Astrocyte of the hippocampus (primary cell): ENCODE measurements around the gene MMAB.
"Not testable (repeated sequence)": the region's sequence is repeated elsewhere in the genome, so short reads cannot be mapped to it uniquely, and the experiment has no call there.

Experiments
- DNase-seq: peaks from one replicate; pipeline ENCODE4 v3.0.0; 2011; ENCODE audit warnings: low read depth, low spot score

The MMAB gene

GRCh38 chr12:109602132-109602531 lies 28.8 kb upstream of the MMAB start:
- not testable (repeated sequence) for DNase-seq

GRCh38 chr12:109601557-109601956 lies 28.3 kb upstream of the MMAB start:
- no peak for DNase-seq

GRCh38 chr12:109600995-109601394 lies 27.7 kb upstream of the MMAB start:
- no peak for DNase-seq

- no peak for DNase-seq
Observed at GRCh38 chr12:109600481-109600880, 27.2 kb upstream of the MMAB start.

GRCh38 chr12:109599087-109599486 lies 25.8 kb upstream of the MMAB start:
- no peak for DNase-seq

- DNase-seq: no peak
Observed at GRCh38 chr12:109598428-109598854, 25.1 kb upstream of the MMAB start.

- DNase-seq: peak; percentile 91
Observed at GRCh38 chr12:109597795-109598427, 24.6 kb upstream of the MMAB start.

- no peak for DNase-seq
Observed at GRCh38 chr12:109597414-109597794, 24.1 kb upstream of the MMAB start.

- DNase-seq: no peak
Observed at GRCh38 chr12:109596418-109597244, 23.3 kb upstream of the MMAB start.

- no peak for DNase-seq
Observed at GRCh38 chr12:109595321-109595902, 22.1 kb upstream of the MMAB start.

- DNase-seq: no peak
Observed at GRCh38 chr12:109594556-109595317, 21.4 kb upstream of the MMAB start.

GRCh38 chr12:109592905-109593272 lies 19.6 kb upstream of the MMAB start:
- no peak for DNase-seq

- DNase-seq: no peak
Observed at GRCh38 chr12:109592195-109592904, 19.0 kb upstream of the MMAB start.

- DNase-seq: no peak
Observed at GRCh38 chr12:109591041-109591440, 17.7 kb upstream of the MMAB start.

- DNase-seq: no peak
Observed at GRCh38 chr12:109590566-109590965, 17.3 kb upstream of the MMAB start.

GRCh38 chr12:109589691-109590245 lies 16.5 kb upstream of the MMAB start:
- DNase-seq: no peak

- DNase-seq: no peak
Observed at GRCh38 chr12:109589240-109589590, 15.9 kb upstream of the MMAB start.

- no peak for DNase-seq
Observed at GRCh38 chr12:109588461-109589239, 15.3 kb upstream of the MMAB start.

GRCh38 chr12:109587921-109588320 lies 14.6 kb upstream of the MMAB start:
- DNase-seq: no peak
